ENCODE data around the gene HMCN2. TPM values are rescaled to one million over a fixed set of nuclear protein-coding genes. Genes with fewer than 3 reads are reported as not detected.

Gene HMCN2
- total RNA-seq, 4 donors from 2014 or later = 24.8 to 61.7 (median 36.1) TPM

GRCh38 chr9:130394320-130394719 lies 128.8 kb downstream of the HMCN2 start:
- Histone ChIP-seq H3K27me3 (no peaks in the 10 kb centered on the region), H3K36me3 (no peaks in the 10 kb centered on the region), H3K9me3 (no peaks in the 10 kb centered on the region), H3K4me1 (peaks cover 0 to 17% (median 2%) of the 10 kb centered on the region in 4 donors), H3K4me3 (peak overlapping the region in 1 of 4 donors; percentile 39), H3K27ac (no peak overlapping the region)
- DNase-seq = no peak
- TF ChIP-seq, protein P1, sequence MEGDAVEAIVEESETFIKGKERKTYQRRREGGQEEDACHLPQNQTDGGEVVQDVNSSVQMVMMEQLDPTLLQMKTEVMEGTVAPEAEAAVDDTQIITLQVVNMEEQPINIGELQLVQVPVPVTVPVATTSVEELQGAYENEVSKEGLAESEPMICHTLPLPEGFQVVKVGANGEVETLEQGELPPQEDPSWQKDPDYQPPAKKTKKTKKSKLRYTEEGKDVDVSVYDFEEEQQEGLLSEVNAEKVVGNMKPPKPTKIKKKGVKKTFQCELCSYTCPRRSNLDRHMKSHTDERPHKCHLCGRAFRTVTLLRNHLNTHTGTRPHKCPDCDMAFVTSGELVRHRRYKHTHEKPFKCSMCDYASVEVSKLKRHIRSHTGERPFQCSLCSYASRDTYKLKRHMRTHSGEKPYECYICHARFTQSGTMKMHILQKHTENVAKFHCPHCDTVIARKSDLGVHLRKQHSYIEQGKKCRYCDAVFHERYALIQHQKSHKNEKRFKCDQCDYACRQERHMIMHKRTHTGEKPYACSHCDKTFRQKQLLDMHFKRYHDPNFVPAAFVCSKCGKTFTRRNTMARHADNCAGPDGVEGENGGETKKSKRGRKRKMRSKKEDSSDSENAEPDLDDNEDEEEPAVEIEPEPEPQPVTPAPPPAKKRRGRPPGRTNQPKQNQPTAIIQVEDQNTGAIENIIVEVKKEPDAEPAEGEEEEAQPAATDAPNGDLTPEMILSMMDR (IDR thresholded peaks at IDR 0.05) = no peak
- no peak for TF ChIP-seq POLR2A (IDR thresholded peaks at IDR 0.05)

GRCh38 chr9:130394814-130395470 lies 129.4 kb downstream of the HMCN2 start:
- no peaks in the 10 kb centered on the region for H3K9me3 ChIP-seq
- no peaks in the 10 kb centered on the region for H3K27me3 ChIP-seq
- H3K27ac ChIP-seq = no peak overlapping the region
- H3K4me3 ChIP-seq = no peak overlapping the region
- H3K4me1 ChIP-seq = peaks cover 0 to 17% (median 2%) of the 10 kb centered on the region in 4 donors
- TF ChIP-seq POLR2A (IDR thresholded peaks at IDR 0.05) = no peak
- H3K36me3 ChIP-seq = no peaks in the 10 kb centered on the region
- DNase-seq = no peak

GRCh38 chr9:130395810-130396435 lies 130.4 kb downstream of the HMCN2 start:
- DNase-seq = no peak

DNA sequence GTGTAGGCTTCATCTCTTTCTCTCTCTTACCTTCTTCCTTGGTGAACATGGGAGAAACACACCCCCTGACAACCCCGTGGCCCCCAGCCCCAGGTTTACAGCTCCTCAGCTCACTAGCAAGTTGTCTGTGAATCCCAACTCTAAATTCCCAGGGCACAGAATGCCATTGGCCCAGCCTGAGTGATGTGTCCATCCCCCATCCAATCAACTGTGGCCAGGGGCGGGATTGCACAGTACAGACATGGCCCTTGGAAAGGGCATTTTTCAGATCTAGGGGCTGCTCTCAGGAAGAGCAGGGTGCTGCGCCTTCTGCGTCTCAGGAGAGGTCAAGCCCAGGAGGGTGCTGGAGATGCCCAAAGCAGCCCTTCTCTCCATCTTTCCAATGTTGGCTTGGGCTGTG lies 131.0 kb downstream of the HMCN2 start:
- H3K27me3 ChIP-seq = no peaks in the 10 kb centered on the region
- peaks cover 0 to 15% (median 2%) of the 10 kb centered on the region in 4 donors for H3K4me1 ChIP-seq
- TF ChIP-seq, protein P1 (IDR thresholded peaks at IDR 0.05) = no peak
- TF ChIP-seq POLR2A (IDR thresholded peaks at IDR 0.05) = no peak
- H3K9me3 ChIP-seq = no peaks in the 10 kb centered on the region
- H3K4me3 ChIP-seq = no peak overlapping the region
- no peaks in the 10 kb centered on the region for H3K36me3 ChIP-seq
- DNase-seq = no peak
- no peak overlapping the region for H3K27ac ChIP-seq

More at GRCh38 chr9:130395810-130396435, 130.4 kb downstream of the HMCN2 start:
- Histone ChIP-seq H3K36me3 (no peaks in the 10 kb centered on the region), H3K4me1 (peaks cover 0 to 17% (median 2%) of the 10 kb centered on the region in 4 donors), H3K27me3 (no peaks in the 10 kb centered on the region), H3K27ac (no peak overlapping the region), H3K9me3 (no peaks in the 10 kb centered on the region), H3K4me3 (no peak overlapping the region)
- TF ChIP-seq, protein P1 (IDR thresholded peaks at IDR 0.05) = no peak
- no peak for TF ChIP-seq POLR2A (IDR thresholded peaks at IDR 0.05)

DNA sequence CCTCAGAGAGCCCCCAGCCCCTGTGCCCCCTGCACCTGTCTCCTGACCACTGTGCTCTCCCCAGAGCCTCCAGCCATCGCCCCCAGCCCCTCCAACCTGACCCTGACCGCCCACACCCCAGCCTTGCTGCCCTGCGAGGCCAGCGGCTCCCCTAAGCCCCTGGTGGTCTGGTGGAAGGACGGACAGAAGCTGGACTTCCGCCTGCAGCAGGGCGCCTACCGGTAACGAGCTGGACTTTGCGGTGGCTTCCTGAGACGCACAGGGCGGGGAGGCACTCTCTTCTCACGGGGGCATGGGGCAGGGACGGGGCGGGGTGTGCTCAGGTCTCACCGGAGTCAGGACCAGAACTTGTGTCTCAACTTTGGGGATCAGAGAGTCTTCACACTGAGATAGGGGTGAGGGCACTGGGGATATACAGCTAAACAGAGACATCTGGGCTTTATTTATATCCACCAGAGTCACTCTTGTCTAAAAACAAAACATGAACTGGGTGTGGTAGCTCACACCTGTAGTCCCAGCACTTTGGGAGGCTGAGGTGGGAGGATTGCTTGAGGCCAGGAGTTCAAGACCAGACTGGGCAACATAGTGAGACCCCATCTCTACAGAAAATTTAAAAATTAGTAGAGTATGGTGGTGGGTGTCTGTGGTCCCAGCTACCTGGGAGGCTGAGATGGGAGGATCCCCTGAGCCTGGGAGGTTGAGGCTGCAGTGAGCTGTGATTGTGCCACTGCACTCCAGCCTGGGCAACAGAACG lies 133.1 kb downstream of the HMCN2 start:
- Histone ChIP-seq H3K9me3 (no peaks in the 10 kb centered on the region), H3K4me1 (peaks cover 0 to 6% (median 0%) of the 10 kb centered on the region in 4 donors), H3K27me3 (no peaks in the 10 kb centered on the region), H3K4me3 (no peak overlapping the region), H3K27ac (no peak overlapping the region), H3K36me3 (peaks cover 0 to 5% (median 0%) of the 10 kb centered on the region in 3 donors)
- no peak for DNase-seq
- TF ChIP-seq, protein P1 (IDR thresholded peaks at IDR 0.05) = no peak
- TF ChIP-seq POLR2A (IDR thresholded peaks at IDR 0.05) = no peak

GRCh38 chr9:130399768-130400167 lies 134.2 kb downstream of the HMCN2 start:
- Histone ChIP-seq H3K9me3 (no peaks in the 10 kb centered on the region), H3K27ac (no peak overlapping the region), H3K27me3 (no peaks in the 10 kb centered on the region), H3K4me1 (peaks cover 0 to under 1% (median 0%) of the 10 kb centered on the region in 4 donors), H3K36me3 (peaks cover 0 to 16% (median 0%) of the 10 kb centered on the region in 3 donors), H3K4me3 (no peak overlapping the region)
- TF ChIP-seq, protein P1 (IDR thresholded peaks at IDR 0.05) = no peak
- TF ChIP-seq POLR2A (IDR thresholded peaks at IDR 0.05) = no peak
- DNase-seq = no peak
